Posterior vena cava (tissue), 2 donors: Measurements from ENCODE around the gene GFI1. TPM values are rescaled to one million over a fixed set of nuclear protein-coding genes. Genes with fewer than 3 reads are reported as not detected.

Source experiments
- DNase-seq: peaks from one replicate; pipeline ENCODE4 v3.0.0-alpha.2; 2020; ENCODE audit warnings: low spot score
- intact Hi-C, 2 donors: fragments of 100-400 bp; cut with DNase I; formaldehyde crosslinking; loops; one replicate each; pipeline versions ENCODE4 v1.14.1 to v1.14.2; 2022 to 2023
- total RNA-seq, 2 donors: library from RNA; stranded (reverse); fragmentation: NEBNext Ultra II Directional; extraction: Animal tissue kit (Norgen Biotek cat#: 25700); gene quantifications; one replicate each; pipeline ENCODE4 v1.2.1, GENCODE V29; 2021
- donor health status: DM: yes; HTN: yes; CAD: no.
- donor health status: DM: yes; HTN: yes; CAD: no.

Gene GFI1
- total RNA-seq, 2 donors from 2014 or later = 0.76 to 1.1 TPM

GRCh38 chr1:92430030-92430429, 56.7 kb downstream of the GFI1 start:
- intact Hi-C loops = no loop called here

GRCh38 chr1:92425617-92426016, 61.1 kb downstream of the GFI1 start:
- no peak for DNase-seq
- intact Hi-C loops = no loop called here

More at GRCh38 chr1:92430030-92430429, 56.7 kb downstream of the GFI1 start:
- DNase-seq = no peak

Other genes with a start within 250 kb of the GFI1 start
- 10 to 100 TPM in 1 of 2 donors, 1 to 10 TPM in 1; 9.0 to 10.3 TPM for gene GLMN, start 187.9 kb downstream of the GFI1 start, total RNA-seq
- 10 to 100 TPM; 36.6 to 38.1 TPM for gene RPAP2, start 187.9 kb downstream of the GFI1 start, total RNA-seq